Measurements from ENCODE around the gene CTNNA3.

DNA sequence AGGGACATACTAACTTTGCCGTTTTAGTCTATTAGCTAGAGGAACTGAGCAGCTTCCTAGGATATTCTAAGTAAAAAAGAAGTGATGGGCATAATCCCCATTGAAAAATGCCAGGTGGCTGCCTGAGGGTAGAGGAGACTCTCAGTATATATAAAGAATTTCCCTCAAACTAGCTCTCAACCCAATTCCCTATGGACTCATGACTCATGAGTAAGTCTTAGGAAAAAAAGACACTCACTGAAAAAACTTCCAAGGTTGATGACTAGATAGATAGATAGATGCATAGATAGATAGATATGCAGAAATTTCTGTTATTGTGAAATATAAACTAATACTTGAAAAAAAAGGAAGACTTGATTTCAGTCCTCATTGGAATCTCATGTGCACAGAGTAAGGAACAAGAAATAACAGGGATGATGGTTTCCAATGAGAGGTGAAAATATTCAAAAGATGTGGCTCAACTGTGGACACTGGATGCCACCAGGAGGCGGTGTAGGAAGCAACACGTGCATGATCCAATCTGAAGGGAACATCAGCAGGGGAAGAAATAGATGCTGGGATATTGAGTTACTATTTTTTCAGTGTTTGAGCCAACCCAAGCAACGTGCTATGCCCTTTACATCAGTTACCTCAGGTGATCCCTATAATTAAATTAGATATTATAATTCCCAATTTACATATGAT, 1481.1 kb downstream of the CTNNA3 start:
- TF ChIP-seq, protein P1, sequence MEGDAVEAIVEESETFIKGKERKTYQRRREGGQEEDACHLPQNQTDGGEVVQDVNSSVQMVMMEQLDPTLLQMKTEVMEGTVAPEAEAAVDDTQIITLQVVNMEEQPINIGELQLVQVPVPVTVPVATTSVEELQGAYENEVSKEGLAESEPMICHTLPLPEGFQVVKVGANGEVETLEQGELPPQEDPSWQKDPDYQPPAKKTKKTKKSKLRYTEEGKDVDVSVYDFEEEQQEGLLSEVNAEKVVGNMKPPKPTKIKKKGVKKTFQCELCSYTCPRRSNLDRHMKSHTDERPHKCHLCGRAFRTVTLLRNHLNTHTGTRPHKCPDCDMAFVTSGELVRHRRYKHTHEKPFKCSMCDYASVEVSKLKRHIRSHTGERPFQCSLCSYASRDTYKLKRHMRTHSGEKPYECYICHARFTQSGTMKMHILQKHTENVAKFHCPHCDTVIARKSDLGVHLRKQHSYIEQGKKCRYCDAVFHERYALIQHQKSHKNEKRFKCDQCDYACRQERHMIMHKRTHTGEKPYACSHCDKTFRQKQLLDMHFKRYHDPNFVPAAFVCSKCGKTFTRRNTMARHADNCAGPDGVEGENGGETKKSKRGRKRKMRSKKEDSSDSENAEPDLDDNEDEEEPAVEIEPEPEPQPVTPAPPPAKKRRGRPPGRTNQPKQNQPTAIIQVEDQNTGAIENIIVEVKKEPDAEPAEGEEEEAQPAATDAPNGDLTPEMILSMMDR (tag by site-specific recombination; IDR thresholded peaks at IDR 0.05) = no peak
- TF ChIP-seq OVOL3 (tag by site-specific recombination; IDR thresholded peaks at IDR 0.05) = no peak
- no peak for TF ChIP-seq ZNF654 (tag by site-specific recombination; IDR thresholded peaks at IDR 0.05; ENCODE audit: low read depth)
- TF ChIP-seq ZNF23 (tag by site-specific recombination; IDR thresholded peaks at IDR 0.05; ENCODE audit: borderline replicate concordance) = no peak
- no peak for TF ChIP-seq ZNF121 (tag by site-specific recombination; IDR thresholded peaks at IDR 0.05)
- no peak for TF ChIP-seq ZNF274 (IDR thresholded peaks at IDR 0.05; ENCODE audit: low read length)
- TF ChIP-seq ZNF274 (tag by site-specific recombination; IDR thresholded peaks at IDR 0.05; ENCODE audit: borderline replicate concordance) = no peak
- no peak for TF ChIP-seq ZNF626 (tag by site-specific recombination; IDR thresholded peaks at IDR 0.05)
- no peak for TF ChIP-seq ZNF24 (tag by site-specific recombination; IDR thresholded peaks at IDR 0.05)
- no peak for TF ChIP-seq ZNF133 (tag by site-specific recombination; IDR thresholded peaks at IDR 0.05)
- TF ChIP-seq ZNF76 (tag by site-specific recombination; IDR thresholded peaks at IDR 0.05; ENCODE audit: borderline replicate concordance, low read depth) = no peak
- no peak for TF ChIP-seq ZBTB21 (tag by site-specific recombination; IDR thresholded peaks at IDR 0.05)
- TF ChIP-seq, protein P2, sequence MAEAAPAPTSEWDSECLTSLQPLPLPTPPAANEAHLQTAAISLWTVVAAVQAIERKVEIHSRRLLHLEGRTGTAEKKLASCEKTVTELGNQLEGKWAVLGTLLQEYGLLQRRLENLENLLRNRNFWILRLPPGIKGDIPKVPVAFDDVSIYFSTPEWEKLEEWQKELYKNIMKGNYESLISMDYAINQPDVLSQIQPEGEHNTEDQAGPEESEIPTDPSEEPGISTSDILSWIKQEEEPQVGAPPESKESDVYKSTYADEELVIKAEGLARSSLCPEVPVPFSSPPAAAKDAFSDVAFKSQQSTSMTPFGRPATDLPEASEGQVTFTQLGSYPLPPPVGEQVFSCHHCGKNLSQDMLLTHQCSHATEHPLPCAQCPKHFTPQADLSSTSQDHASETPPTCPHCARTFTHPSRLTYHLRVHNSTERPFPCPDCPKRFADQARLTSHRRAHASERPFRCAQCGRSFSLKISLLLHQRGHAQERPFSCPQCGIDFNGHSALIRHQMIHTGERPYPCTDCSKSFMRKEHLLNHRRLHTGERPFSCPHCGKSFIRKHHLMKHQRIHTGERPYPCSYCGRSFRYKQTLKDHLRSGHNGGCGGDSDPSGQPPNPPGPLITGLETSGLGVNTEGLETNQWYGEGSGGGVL (tag by site-specific recombination; IDR thresholded peaks at IDR 0.05) = no peak
- TF ChIP-seq ZNF529 (tag by site-specific recombination; IDR thresholded peaks at IDR 0.05; ENCODE audit: insufficient replicate concordance) = no peak
- no peak for TF ChIP-seq ZNF140 (tag by site-specific recombination; IDR thresholded peaks at IDR 0.05)
